RWPE1 (cell line): ENCODE data around the gene RCL1.
"Not testable (repeated sequence)": the region's sequence is repeated elsewhere in the genome, so short reads cannot be mapped to it uniquely, and the experiment has no call there.

Experiments
- CTCF ChIA-PET: fragments of 350-600 bp; sonication (Branson Sonifier 250); formaldehyde crosslinking; extraction: SDS; loops from one replicate; lab custom pipeline; 2021; lab: Yijun Ruan, JAX
- POLR2A ChIA-PET: fragments of 400-600 bp; formaldehyde crosslinking; extraction: SDS; loops from one replicate; lab custom pipeline; 2020; ENCODE audit warnings: antibody characterized with exemption; ENCODE audit not compliant: low non-redundant PET; lab: Yijun Ruan, JAX
- DNase-seq: peaks from one replicate; pipeline ENCODE4 v3.0.0; 2012; ENCODE audit warnings: low spot score
- H3K27ac ChIP-seq: fragments of 450-650 bp; 2 replicates; pipeline ENCODE4 v1.5.1; 2017
- CTCF ChIP-seq: fragments of 450-650 bp; conservative IDR thresholded peaks from 2 replicates; pipeline ENCODE4 v1.5.1; 2017; ENCODE audit warnings: low read depth, mild to moderate bottlenecking

The RCL1 gene

GRCh38 chr9:4768681-4769080, 24.1 kb upstream of the RCL1 start:
- no peak for TF ChIP-seq CTCF
- CTCF ChIA-PET: no interaction called here
- no peak for DNase-seq
- H3K27ac ChIP-seq: no peak overlapping the region
- POLR2A ChIA-PET: no interaction called here

DNA sequence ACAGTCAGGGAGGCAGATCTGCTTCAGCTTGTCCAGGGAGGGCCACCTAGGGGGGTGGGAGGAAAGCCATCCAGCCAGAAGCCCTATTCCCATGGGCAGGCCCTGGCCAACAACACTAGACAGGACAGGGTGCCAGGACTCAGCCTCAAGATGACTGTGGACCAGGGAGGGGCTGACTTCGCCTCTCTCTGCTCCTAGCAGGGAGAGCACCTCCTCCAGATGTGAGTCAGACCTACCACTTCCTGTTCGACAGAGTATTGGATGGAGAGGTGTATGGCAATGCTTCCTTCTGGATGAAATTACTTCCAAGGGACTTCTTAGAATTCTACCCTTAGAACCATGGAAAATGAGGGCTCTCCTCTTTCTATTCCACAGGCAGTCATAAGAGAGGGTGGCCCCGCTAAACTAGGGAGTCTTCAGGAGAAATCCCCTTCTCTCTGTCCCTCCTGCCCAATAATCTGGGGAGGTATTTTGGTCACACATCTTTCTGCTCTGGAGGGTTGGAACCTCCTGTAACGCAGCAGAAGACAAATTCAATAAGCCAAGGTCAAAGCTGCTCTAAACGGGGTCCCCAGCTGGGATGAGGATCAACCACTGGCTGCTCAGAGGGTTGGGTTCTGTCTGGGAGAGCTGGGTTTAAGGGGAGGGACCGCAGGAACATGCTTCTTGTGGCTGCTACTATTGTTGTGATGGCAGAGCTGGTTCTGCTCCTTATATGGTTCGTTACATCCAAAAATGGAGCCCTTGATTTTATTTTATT, 23.2 kb upstream of the RCL1 start:
- DNase-seq: no peak
- no peak for TF ChIP-seq CTCF
- POLR2A ChIA-PET: no interaction called here
- CTCF ChIA-PET: no interaction called here
- no peak overlapping the region for H3K27ac ChIP-seq

GRCh38 chr9:4771788-4772187, 21.0 kb upstream of the RCL1 start:
- TF ChIP-seq CTCF: no peak
- no peak for DNase-seq
- CTCF ChIA-PET: no interaction called here
- POLR2A ChIA-PET: no interaction called here
- H3K27ac ChIP-seq: no peak overlapping the region

DNA sequence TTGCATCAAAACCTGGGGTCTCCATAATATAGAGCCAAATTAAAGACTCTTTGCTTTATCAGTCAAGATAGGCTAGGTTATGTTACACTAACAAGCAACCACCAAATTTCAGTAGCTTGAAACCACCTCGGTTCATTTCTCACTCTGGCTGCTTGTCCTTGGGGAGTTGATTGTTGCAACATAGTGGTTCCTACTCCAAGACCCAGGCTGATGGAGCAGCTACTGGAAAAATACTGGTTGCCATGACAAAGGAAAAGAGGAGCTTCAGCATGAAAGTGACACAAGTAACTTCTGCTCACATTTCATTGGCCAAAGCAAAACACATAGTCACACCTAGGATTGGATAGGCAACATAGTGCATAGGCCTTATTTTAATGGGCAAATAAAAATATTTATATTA, 18.5 kb upstream of the RCL1 start:
- ChIA-PET POLR2A (no interaction called here), CTCF (no interaction called here)
- no peak for DNase-seq
- TF ChIP-seq CTCF: no peak
- no peak overlapping the region for H3K27ac ChIP-seq

DNA sequence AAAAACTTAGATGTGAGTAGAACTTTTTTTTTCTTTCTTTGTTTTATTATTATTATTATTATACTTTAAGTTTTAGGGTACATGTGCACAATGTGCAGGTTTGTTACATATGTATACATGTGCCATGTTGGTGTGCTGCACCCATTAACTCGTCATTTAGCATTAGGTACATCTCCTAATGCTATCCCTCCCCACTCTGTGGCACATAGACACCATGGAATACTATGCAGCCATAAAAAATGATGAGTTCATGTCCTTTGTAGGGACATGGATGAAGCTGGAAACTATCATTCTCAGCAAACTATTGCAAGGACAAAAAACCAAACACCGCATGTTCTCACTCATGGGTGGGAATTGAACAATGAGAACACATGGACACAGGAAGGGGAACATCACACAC, 17.8 kb upstream of the RCL1 start:
- H3K27ac ChIP-seq, POLR2A ChIA-PET, DNase-seq, CTCF ChIA-PET: not testable (repeated sequence)

GRCh38 chr9:4780651-4781050, 12.1 kb upstream of the RCL1 start:
- ChIA-PET CTCF (interaction anchor here (1.5 kb wide), 1 partner anchor 21 kb away, joined by 3 read pairs; no protein-coding TSS in a partner anchor), POLR2A (no interaction called here)
- DNase-seq: no peak
- H3K27ac ChIP-seq: no peak overlapping the region
- no peak for TF ChIP-seq CTCF

- ChIA-PET POLR2A (no interaction called here), CTCF (interaction anchor here (1.5 kb wide), 1 partner anchor 22 kb away, joined by 3 read pairs; no protein-coding TSS in a partner anchor)
- no peak overlapping the region for H3K27ac ChIP-seq
- DNase-seq: no peak
- no peak for TF ChIP-seq CTCF
These were observed 11.3 kb upstream of the RCL1 start for GRCh38 chr9:4781408-4781807.

DNA sequence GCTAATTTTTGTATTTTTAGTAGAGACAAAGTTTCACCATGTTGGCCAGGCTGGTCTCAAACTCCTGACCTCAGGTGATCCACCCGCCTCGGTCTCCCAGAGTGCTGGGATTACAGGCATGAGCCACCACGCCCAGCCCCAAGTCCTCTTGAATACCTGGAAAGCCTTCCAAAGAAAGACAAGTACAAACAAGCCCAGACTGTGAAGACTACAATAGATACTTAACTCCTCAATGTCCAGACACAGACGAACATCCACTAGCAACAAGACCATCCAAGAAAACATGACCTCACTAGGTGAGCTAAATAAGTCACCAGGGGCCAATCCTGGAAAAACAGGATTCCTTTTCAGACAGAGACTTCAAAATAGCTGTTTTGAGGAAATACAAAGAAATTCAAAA, 9.6 kb upstream of the RCL1 start:
- CTCF ChIA-PET, POLR2A ChIA-PET, DNase-seq, H3K27ac ChIP-seq: not testable (repeated sequence)
